Epithelial cell of esophagus (primary cell): ENCODE data around the gene UST.
A peak's percentile ranks its signal among the peaks of the same experiment; 100 is the strongest.
"Not testable (repeated sequence)": the region's sequence is repeated elsewhere in the genome, so short reads cannot be mapped to it uniquely, and the experiment has no call there.

Experiments
- DNase-seq: peaks from one replicate; pipeline ENCODE4 v3.0.0; 2010; ENCODE audit warnings: low read depth
- H3K4me3 ChIP-seq: 2 replicates; pipeline ENCODE4 v1.5.1; 2011; ENCODE audit warnings: mild to moderate bottlenecking, low read length, control low read depth
- TF ChIP-seq, protein P1 (sequence below): IDR thresholded peaks from 2 replicates; pipeline ENCODE4 v1.5.1; 2011; ENCODE audit warnings: low read depth, mild to moderate bottlenecking, low read length, control low read depth, inconsistent platforms; ENCODE audit not compliant: insufficient read depth; ENCODE audit errors: missing control alignments

Gene UST

DNA sequence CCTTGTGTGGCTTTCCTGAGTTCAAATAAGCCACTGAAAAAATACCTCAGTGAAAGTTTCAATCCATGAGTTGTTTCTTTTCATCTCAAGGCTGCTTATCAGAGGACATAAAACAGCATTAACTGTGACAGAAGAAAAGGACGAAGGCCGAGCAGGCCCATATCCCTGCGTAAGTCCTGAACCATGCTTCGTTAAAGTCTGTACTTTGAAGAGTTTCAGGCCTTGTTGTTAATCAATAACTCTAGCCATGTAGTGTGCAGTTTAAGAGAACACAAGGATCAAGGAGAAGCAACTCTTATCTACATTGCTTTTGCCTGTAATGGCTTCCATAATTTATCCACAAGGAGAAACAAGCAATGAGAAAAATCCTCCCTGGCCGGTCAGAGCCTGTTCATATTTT lies 165.4 kb downstream of the UST start:
- no peak for DNase-seq
- H3K4me3 ChIP-seq: no peak overlapping the region
- TF ChIP-seq, protein P1, sequence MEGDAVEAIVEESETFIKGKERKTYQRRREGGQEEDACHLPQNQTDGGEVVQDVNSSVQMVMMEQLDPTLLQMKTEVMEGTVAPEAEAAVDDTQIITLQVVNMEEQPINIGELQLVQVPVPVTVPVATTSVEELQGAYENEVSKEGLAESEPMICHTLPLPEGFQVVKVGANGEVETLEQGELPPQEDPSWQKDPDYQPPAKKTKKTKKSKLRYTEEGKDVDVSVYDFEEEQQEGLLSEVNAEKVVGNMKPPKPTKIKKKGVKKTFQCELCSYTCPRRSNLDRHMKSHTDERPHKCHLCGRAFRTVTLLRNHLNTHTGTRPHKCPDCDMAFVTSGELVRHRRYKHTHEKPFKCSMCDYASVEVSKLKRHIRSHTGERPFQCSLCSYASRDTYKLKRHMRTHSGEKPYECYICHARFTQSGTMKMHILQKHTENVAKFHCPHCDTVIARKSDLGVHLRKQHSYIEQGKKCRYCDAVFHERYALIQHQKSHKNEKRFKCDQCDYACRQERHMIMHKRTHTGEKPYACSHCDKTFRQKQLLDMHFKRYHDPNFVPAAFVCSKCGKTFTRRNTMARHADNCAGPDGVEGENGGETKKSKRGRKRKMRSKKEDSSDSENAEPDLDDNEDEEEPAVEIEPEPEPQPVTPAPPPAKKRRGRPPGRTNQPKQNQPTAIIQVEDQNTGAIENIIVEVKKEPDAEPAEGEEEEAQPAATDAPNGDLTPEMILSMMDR: no peak

DNA sequence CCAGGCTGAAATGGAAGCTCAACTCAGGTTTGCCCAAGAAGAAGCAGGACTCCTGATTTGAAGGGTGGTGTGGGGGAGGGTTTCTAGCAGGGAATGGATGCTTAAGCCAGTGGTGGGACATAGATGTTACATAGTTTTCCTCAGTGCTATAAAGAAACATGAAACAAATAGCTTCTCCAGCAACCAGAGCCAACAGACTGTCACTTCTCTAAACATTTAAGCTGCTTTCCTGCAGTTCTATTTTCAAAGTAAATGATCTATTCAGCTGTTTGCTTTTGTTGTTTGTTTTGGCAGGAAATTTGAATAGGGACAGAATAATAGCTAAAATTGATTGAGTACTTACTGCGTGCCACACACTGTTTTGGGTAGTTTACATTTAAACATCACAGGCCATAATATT lies 169.0 kb downstream of the UST start:
- H3K4me3 ChIP-seq: no peak overlapping the region
- DNase-seq: no peak

DNA sequence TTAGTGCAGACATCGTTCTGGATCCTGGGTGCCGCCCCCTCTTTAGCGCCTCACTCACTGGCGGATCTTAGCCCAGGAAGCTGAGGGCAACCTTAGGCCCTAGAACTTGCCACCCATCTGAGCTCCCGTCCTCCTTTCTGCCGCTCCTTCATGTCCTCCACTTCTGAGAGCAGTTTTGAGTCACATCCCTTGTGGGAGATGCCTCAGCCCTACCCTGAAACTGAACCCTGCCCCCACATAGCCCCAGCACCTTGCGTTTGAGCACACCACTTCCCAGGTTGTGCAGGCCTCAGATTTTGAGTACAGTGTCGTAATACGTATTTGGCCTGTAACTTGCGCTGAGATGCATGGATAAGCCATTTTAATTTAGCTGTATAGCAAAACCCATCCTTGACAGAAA lies 169.7 kb downstream of the UST start:
- H3K4me3 ChIP-seq, DNase-seq: not testable (repeated sequence)

More for the DNA sequence above, 169.0 kb downstream of the UST start:
- TF ChIP-seq, protein P1: no peak

DNA sequence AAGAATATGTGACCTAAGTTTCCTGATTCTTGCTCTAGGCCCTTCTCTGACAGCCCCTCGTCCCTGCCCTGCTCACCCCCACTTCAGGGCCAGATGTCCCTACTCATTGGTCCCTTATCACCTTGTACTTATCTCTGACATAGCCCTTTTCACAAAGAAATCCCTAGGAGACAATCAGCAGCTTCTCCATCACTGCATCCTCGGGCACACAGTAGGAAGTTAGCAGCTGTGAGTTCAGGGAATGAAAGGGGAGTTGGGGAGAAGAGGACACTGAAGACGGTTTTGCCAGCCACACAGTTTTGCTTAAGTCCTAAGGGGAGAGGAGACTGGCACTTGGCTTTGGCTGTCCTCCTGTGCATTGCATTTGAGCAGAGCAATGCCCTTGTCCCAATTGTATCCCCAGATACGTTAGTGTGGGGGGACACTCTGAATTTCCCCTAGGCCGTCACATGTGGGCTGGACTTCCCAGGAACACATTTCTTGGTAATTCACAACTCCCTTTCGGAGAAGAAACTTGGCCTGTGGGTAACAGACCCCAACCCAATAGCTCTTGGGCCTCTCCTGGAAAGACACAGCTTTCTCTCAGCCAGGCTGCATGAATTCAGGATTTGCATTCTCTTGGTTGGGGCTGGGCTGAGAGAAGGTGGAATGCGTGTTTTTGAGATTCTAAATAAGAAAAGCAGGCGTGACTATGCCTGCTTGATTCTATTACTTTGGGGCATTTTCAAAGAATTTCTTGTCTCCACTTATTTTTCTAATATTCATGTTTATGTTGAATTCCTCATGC lies 177.6 kb downstream of the UST start:
- H3K4me3 ChIP-seq: no peak overlapping the region
- TF ChIP-seq, protein P1: no peak
- no peak for DNase-seq

DNA sequence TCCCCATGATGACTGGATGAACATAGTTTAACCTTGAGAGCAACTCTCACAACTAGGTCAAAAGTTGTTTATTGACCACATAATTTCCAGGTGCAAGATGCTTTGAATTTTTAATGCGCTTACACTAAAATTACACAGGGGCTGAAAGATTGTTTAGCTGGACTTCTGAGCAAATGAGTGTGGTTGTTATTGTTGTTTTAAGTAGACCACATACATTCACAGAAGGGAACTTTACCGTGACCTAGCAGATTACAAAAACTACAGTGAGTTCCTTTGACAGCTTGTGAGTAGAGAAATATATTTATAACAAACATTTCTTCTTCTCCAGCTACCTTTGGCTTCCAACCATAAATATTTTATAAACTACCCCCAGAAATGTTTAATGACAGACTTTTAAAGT lies 178.9 kb downstream of the UST start:
- TF ChIP-seq, protein P1: no peak
- no peak for DNase-seq
- no peak overlapping the region for H3K4me3 ChIP-seq

DNA sequence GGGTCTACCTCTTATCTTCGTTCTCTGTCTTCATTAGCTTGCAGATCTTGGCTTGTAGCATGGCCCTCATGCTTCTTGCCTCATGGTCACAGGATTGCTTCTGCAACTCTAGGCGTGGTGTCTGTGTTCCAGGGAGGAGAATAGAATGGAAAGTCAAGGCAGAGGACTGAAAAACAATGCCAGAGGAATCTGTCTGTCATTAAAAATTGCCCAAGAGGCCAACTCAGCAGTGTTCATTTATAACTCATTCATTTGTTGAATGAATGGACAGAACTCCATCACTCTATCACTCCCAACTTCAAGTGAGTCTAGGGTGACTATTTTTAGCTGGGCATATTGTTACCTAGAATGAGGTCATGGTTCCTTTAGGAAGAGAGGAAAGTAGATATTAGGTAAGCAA lies 179.6 kb downstream of the UST start:
- peak; percentile 55 for DNase-seq
- no peak overlapping the region for H3K4me3 ChIP-seq
- TF ChIP-seq, protein P1: no peak

DNA sequence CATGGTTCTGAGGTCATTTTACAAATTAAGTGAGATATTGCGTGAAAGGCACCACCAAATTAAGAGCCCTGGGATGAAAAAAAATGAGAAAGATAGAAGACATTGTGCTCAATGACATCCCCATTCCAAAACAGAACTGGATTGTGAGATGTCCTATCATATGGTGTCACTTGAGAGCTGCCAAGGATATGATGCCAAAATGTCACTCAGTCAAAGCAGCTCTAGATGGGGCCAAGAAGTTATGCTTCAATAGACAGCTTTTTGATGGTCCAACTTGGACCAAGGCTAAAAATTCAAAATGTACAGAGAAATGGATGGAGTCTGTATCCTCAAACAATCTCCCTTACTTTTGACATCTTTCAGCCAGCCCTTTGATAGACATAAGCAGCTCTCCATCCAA lies 180.8 kb downstream of the UST start:
- TF ChIP-seq, protein P1: no peak
- no peak for DNase-seq
- H3K4me3 ChIP-seq: no peak overlapping the region
